Measurements from ENCODE around the gene PLXNA2.

Gene PLXNA2

DNA sequence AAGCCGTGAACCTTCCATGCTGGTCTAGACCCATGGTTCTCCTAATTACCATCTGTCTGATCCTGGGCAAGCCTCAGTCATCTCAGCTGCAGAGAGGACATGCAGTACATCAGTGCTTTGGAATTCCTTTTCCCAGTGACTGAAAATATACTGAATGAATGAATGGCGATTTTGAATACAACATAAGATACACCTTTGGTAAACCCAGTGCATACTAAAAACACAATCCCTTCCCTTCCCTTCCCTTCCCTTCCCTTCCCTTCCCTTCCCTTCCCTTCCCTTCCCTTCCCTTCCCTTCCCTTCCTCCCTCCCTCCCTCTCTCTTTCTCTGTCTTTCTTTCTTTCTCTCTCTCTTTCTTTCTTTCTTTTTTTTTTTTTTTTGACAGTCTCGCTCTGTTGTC, 21.3 kb upstream of the PLXNA2 start:
- no peak for DNase-seq

DNA sequence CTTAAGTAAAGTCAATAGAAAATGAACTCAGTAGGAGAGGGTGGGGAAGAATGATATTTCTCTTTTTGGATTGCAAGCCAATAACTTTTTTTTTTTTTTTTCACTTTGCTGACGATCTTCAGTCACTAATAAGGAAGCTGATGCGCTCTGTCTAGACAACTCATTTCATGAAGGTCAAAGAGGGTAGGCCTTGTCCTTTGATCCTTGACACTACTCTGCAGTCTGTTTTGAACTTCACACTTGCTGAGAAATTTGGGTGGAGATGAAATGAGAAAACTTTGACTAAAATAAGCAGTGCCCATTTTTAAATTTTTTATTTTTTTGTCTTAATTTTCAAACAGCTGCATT, 20.9 kb upstream of the PLXNA2 start:
- DNase-seq: no peak

DNA sequence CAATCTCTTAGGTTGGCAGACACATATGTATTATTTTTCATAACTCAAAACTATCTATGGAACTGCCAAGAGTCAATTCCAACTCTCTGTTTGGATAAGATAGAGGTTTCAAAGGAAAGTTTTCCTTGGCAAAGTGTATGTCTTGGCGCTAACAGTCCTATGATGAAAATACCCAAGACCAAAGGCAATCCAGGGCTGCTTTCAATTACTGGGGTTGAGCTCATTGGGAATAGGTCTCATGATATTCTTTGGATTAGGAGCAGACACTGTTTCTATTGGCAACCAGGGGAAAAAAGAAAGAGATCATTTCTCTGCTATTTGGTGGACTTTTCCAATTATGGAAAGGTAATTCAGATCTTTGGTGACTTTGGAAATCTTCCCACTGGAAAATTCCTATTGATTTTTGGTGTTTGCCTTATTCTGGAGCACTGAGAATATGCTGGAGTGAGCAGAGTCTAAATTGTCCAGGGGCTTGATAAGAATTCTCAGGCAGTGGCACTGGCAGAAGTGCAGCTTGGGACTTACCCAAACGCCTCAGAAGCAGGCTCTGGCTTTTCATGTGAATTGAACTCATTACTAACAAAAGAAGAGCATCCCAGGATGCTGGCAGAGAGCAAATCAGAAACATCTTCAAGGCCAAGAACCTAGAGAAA, 20.4 kb upstream of the PLXNA2 start:
- DNase-seq: no peak

DNA sequence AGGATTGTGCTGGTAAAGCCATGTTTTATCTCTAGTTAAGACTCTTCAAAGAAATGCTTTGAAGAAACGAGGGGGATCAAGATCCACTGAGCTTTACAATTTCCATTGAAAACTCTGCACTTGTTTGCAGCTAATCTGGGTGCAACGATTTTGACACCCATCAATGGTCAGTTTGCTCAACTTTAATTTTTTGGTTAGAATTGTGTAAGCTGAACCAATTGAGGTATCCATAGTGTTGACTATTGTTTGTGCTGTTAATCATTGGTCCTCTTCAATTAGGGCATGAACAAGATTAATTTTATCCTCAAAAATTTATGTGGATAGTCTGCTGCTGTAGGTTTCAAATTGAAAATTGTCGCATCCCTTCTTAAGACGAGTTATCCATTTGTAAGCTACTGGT, 17.7 kb upstream of the PLXNA2 start:
- DNase-seq: no peak

DNA sequence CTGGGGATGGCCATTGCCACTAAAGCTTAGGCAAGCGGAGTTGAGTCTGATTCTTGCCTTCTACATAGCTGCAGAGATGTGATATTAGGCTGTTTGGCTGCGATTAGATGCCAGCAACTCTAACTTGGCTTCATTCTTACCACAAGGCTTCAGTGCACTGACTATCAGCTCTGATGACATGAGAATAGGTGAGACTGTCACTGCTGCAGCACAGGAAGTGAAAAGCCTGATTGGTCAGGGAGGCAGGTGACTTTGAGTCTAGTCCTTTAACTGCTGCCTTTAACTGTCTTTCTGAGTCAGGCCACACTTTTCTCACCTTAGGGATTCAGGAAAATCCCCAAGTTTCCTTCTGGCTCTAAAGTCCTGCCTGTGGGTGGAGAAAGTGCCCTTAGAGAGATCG, 14.1 kb upstream of the PLXNA2 start:
- DNase-seq: no peak

DNA sequence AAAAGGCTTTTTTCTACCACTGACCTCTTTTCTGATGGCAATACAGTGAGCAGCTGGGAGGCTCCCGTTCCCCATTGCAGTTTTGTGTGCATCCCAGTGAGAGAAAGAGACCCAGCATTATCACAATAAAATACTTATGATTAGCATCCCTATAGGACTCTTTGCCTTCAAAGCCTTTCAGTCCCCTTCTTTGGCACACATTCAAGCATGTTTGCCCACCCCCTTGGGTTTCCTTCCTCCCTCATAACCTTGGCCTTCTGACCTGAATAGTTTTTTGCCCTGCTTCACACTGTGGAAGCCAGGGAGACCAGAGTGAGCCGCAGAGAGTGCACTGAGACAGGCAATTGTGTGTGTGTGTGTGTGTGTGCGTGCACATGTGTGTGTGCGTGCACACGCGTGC, 13.2 kb upstream of the PLXNA2 start:
- no peak for DNase-seq

DNA sequence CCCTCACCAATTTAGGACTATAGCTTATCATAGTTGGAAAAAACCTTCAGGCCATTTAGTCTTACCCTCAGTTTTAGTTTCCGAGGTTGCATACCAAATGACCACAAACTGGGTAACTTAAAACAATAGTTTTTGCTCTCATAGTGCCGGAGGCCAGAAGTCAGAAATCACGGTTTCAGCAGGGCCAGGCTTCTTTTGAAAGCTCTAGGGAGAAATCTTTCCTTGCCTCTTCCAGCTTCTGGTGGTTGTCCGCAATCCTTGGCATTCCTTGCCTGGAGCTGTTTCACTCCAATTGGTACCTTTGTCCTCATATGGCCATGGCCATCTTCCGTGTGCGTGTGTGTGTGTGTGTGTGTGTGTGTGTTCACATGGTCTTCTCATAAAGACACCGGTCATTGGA, 12.4 kb upstream of the PLXNA2 start:
- no peak for DNase-seq

DNA sequence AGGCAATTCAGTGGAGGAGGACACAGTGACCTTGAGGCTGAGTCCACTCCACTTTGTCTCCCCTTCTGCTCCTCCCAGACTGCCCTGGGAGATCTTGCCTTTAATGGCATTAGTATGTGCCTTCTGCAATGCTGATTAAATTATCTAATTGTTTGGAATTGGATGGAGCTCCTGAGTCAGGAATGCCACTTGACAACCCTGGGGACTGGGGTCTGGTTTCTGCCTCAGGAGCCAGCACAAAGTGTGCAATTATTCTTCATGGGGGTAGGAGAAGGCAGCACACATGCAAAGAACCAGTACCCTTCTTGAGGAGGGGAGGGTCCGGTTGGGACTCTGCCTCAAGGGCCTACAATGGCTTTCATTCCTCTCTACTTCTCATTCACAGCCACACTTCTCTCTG, 11.9 kb upstream of the PLXNA2 start:
- peak; percentile 75 for DNase-seq

DNA sequence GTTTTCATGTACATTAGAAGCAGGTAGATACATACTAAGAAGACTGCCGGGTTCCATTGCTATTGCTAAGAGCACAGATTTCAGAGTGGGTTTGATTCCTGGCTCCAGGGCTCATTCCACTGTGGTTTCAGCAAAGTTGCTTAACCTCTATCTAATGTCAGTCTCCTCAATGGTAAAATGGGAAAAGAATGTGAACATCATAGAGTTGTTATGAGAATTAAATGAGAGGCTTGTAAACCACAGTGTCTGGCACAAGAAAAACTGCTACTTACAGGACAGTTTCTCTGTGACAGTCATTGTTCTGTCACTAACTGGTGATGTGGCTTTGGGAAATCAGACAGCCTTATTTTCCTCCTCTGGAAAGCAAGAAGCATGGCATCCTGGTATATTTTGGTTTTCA, 10.7 kb upstream of the PLXNA2 start:
- DNase-seq: no peak

DNA sequence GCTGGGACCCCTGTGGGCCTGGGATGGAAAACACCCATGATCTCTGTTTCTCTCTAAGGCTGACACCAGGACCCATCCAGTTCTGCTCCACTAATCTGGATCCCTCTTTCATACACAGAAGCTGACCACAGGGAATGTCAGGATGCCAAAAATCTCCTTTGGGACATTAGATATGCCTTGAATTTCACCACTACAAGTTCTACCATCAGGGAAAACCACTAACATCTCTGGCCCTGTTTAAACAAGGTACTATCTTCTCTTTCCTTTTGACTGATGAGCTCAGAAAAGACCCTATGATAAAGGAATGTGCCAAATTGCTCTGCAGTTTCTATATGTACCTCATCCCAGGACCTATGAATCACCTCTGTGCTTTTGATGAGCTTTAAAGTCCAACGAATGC, 10.2 kb upstream of the PLXNA2 start:
- DNase-seq: no peak

DNA sequence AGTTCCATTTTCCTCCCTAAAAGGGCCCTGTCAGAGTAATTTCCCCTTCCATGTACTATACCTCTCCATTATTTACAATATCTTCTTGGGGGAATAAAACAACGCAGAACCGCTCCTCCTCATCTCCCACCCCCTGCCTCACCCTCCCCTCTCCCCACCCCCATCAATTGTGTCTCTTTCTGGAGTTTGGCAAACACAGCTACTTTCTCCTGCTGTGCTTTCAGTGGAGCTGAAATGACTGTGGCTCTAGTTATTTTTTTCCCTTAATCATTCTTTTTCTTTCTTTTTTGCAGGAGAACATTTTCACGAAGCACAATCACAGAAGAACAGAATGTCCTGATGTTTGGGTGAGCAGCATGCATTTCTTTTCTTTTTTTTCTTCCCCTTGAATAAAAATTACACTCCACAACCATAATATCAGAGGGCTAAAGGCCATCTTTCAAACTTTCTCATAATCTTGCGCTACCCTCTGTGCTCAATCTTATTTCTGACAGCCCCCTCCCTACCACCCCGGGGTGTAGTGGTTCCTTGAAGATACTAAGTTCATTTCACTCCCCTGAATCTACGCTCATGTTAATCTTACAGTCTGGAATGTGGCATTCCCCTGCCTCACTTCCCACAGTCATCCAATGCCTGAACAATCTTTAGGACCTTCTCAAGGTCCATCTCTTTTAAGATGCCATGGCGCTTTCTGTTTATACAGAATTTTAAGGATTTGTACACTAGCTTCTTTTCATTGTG, 8.8 kb upstream of the PLXNA2 start:
- DNase-seq: no peak

DNA sequence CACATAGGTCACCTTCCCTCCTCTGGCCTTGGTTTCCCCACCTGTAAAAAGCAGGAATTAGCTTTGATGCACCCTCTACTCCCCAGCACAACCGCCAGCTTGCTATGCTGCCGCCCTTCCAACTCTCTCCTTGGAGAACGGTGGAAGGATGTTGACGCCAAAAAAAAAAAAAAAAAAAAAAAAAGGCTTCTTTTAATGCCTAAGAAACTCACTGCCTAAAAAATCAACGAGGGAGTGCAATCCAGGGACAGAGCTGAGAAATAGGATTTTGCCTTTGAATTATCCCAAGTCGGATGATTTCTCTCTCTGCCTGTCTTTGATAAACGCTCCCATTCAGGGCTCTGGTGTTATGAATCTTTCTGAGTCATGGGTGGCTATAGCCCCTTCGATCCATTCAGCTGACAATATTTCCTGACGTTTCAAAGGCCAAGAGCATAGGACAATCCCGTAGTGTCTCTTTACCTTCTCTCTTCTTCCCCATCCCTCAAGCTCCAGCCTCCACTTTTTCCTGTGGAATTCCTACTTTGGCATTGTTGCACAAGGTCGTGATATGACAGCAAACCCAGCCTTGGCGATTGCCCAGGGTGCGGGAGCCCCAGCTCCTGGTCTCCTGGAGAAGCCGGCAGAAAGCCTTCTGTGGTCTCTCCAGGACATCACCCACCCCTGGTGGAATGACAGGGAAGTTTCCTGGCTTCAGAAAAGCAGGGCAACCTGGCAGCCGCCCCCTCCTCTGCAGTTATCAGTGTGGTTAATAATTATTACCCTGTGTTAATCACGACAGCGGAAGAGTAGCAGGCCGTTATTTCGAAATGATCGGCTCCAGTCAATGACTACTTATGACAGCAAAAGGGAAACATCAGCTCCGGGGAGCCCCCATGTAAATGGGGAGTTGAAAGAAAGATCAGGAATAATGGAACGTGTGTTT, 8.0 kb upstream of the PLXNA2 start:
- DNase-seq: peak; percentile 81

DNA sequence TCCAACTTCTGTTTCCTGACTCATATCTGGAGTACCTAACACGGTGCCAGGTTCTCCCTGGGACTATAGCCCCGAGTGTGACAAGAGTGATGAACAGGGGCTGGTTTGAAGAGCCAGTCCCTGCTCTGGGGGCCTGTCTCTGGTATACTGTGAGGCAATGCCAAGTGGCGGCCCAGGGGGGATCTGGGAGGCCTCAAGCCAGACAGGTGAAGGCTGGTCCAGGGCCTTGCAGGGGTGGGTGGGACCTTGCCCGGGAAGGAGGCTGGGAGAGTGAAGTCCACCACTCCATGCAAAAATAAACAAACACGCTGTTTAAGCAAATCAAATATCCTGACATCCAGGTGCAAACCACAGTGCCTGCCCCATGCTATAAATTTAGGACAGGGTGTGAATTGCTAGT, 6.8 kb upstream of the PLXNA2 start:
- DNase-seq: no peak

DNA sequence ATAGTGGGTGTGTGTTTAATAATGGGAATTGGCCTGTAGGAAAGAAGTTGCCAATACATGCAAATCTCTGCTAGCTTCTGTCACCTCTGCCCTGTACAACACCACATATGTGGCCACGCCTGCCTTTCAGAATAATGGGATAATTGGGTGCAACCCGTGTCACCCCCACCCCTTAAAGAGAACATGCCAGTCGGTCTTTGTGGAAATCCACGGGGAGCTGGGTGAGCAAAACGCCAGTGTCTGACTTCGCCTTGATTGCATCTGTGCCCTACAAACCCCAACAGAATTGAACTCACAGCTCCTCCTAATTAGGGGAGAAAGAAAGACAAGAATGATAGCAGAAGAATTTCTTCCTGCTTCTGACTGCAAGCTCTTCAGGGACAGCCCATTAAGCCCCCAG, 6.4 kb upstream of the PLXNA2 start:
- DNase-seq: no peak

DNA sequence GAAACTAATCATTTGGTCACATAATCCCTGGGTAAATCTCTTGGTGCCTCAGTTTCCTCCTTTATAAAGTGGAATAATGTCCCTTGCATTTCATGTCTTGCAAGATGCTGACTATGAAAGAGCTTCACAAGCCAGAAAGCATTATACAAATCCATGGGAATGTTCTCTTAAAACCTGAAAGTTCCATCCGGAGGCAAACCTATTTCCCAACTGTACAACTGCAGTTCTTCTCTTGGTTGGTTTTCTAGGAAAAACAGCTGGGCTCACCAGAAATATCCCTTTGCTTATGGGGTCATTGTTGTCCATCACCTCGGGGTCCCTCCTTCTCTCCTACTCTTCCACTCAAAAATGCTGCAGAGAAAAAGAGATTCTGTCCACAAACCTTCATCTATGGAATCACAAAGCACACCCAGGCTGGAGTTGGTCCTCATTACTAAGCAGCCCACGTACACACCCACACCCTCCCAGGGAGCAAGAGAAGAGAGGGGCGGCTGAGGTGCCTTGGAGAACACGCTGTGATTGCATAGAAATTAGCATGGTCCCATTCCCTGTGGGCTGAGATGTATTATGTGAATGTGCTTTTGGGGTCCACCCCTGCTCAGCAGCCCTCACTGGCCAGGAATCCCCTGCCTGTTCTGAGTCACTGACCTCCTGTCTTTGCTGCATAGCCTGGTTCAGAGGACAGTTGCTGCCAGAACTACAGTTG, 5.0 kb upstream of the PLXNA2 start:
- no peak for DNase-seq

DNA sequence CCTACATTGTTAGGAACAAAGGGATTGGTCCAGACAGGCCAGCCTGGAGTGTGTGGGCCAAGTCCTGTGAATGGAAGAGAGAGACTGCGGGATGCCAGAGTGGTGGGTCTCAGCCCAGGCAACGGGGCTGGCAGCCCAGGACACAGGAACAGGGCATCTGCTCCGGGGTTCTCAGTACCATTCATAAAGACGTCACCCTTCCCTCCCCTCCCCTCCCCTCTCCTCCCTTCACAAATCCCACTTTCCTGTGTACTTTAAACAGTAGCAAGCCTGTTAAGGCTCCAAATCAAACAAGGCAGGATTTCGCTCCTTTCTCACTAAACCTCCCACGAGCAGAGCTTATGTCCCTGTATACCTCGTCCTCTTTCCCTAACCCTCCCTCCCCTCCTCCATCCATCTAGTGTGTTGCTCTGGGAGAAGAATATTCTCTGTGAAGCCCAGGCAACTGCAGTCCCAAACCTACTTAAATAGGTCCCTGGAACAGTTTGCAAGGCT, 4.2 kb upstream of the PLXNA2 start:
- DNase-seq: peak; percentile 49

DNA sequence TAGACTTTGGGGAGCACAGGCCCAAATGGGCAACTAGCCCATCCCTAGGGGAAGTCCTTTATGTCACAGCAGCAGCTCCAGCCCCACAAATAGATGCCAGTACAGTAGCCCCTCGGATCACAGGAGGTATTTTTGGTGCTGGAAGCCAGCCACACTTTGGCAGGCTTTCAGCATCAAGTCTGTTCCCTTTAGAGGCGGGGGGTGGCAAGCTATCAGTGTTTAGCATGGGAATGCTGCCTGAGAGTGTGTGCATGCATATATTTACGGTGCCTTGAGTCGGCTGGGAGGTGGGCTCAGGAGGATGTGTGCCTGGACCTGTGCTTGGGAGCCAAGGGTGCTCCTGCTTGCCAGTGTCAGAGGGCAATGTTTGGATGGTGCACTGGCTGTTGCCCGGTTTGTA, 3.5 kb upstream of the PLXNA2 start:
- no peak for DNase-seq

DNA sequence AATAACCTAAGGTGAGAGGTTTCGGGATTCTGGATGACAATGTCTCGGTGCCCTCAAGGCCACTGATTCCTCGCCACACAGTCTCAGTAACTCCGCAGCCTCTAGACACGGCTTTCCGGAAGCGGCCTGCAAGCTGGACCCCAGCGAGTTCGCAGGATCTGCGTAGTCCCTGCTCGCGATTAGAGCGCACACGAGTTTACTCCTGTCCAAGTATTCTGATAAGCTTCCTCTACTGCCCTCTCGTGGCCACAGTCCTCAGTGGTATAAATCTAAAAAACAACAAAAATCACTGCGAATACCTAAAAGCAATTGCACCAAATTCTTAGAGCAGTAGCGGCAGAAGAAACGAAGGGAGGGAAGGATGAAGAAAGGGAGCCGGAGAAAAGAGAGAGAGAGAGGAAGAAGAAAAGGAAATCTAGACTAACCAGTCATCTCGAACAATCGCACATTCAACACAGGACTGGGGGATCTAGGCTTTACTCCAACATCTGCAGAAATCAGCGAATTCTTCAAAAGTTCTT, 1.1 kb upstream of the PLXNA2 start:
- DNase-seq: peak; percentile 98

DNA sequence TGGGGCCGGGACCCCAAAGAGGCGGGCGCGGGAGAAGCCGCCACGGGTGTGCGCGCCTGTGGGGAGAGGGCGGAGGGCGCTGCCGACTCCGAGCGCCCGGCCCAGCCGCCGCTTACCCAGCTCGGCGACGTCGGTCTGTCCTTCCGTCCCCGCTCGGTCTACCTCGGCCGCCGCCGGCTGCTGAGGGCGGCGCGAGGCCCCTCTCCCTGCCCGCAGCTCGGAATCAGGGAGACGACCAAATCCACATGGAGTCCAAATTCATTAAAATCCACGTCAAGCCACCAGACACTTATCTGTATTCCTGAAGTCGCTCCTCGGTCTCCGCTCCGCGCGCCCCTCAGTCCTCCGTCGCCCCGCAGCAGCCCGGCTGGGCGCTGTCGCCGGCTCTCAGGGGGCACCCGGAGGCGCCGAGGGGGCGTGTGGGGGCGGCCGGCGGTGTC, 637 bp downstream of the PLXNA2 start:
- DNase-seq: peak; percentile 67

DNA sequence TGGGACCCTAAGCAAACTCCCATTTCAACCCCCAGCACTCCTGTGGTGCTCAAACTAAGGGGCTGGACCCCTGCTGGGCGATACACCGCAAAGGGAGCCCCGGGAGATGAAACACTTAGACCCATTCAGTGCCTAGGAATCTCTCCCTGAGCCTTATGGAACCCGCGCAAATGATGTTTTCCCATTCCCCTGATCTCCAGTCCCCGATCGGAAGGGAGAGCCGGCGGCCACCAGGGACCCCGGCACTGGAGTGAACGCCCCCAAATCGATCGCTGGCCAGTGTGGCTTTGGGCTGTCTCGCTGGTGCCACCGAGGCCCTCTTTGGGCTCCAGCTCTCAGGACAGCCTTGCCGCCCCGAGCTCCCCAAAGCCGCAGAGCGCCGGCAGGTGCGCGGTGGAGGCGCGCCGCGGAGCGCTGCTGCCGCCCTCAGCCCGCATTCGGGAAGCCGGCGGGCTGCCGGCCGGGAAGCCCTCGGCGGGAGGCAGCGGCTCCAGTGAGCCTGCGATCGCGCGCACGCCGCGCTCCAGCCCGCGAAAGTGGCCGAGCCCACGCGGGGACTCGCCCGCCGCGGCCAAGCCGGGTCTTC, 1.1 kb downstream of the PLXNA2 start:
- DNase-seq: peak; percentile 65

DNA sequence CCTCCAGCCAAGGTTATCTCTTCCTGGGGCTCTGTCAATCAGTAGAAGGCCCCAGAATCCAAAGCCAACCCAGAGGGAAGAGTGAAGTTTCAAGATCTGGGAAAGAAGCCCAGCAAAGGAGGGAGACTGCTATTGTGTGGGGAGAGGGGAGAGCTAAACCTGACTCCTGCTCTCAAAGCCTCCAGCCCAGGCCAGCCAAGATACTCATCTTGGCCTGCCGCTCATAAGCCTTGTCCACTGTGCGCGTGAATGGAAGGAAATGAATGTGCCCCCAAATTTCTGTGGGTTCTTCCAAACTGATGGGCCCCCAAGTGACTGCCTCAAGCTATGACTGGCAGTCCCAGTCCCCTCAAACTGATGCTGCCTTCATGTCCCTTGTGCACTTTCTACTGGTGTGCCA, 2.0 kb downstream of the PLXNA2 start:
- no peak for DNase-seq

DNA sequence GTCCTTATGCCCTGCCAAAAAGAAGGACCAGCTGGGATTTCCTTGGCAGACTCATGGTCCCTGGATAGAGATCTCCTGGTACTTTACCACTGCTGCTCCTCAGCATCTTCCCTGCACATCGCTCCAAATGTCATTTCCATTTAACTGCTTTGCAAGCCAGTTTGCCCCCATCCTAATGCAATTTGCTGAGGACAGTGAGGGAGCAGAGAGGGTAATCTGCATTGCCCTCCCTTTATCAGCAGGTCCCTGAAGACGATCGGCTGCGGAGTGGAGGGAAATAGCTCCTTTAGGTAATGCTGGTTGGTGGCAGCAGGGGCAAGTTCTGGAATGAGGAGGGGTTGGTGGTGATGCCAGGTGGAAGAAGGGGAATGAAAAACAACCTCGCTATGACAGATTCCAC, 2.7 kb downstream of the PLXNA2 start:
- peak; percentile 74 for DNase-seq
